Measurements from ENCODE around the gene DRD2.

Gene DRD2

GRCh38 chr11:113446112-113446511, 29.1 kb downstream of the DRD2 start:
- Histone ChIP-seq H3K79me2 (no peaks in the 10 kb centered on the region), H3K36me3 (ENCODE audit: control insufficient read depth, insufficient read depth, low read length) (no peaks in the 10 kb centered on the region), H3K4me1 (no peaks in the 10 kb centered on the region), H3K27ac (no peak overlapping the region), H3K9me3 (ENCODE audit: control insufficient read depth, low read length) (no peaks in the 10 kb centered on the region), H3K4me3 (ENCODE audit: low read depth, low read length) (no peak overlapping the region), H2AFZ (no peak overlapping the region), H3K9ac (no peak overlapping the region), H3K27me3 (ENCODE audit: control insufficient read depth, insufficient read depth, low read length) (no peaks in the 10 kb centered on the region), H3K4me2 (ENCODE audit: low read length) (no peak overlapping the region)
- TF ChIP-seq, protein P1, sequence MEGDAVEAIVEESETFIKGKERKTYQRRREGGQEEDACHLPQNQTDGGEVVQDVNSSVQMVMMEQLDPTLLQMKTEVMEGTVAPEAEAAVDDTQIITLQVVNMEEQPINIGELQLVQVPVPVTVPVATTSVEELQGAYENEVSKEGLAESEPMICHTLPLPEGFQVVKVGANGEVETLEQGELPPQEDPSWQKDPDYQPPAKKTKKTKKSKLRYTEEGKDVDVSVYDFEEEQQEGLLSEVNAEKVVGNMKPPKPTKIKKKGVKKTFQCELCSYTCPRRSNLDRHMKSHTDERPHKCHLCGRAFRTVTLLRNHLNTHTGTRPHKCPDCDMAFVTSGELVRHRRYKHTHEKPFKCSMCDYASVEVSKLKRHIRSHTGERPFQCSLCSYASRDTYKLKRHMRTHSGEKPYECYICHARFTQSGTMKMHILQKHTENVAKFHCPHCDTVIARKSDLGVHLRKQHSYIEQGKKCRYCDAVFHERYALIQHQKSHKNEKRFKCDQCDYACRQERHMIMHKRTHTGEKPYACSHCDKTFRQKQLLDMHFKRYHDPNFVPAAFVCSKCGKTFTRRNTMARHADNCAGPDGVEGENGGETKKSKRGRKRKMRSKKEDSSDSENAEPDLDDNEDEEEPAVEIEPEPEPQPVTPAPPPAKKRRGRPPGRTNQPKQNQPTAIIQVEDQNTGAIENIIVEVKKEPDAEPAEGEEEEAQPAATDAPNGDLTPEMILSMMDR (IDR thresholded peaks at IDR 0.05) = no peak

- Histone ChIP-seq H3K4me3 (ENCODE audit: low read depth, low read length) (no peak overlapping the region), H3K4me1 (no peaks in the 10 kb centered on the region), H3K36me3 (ENCODE audit: control insufficient read depth, insufficient read depth, low read length) (no peaks in the 10 kb centered on the region), H2AFZ (no peak overlapping the region), H3K4me2 (ENCODE audit: low read length) (no peak overlapping the region), H3K79me2 (no peaks in the 10 kb centered on the region), H3K9ac (no peak overlapping the region), H3K27me3 (ENCODE audit: control insufficient read depth, insufficient read depth, low read length) (no peaks in the 10 kb centered on the region), H3K9me3 (ENCODE audit: control insufficient read depth, low read length) (no peaks in the 10 kb centered on the region), H3K27ac (no peak overlapping the region)
- TF ChIP-seq, protein P1 (IDR thresholded peaks at IDR 0.05) = no peak
Observed at GRCh38 chr11:113444502-113445123, 30.6 kb downstream of the DRD2 start.

DNA sequence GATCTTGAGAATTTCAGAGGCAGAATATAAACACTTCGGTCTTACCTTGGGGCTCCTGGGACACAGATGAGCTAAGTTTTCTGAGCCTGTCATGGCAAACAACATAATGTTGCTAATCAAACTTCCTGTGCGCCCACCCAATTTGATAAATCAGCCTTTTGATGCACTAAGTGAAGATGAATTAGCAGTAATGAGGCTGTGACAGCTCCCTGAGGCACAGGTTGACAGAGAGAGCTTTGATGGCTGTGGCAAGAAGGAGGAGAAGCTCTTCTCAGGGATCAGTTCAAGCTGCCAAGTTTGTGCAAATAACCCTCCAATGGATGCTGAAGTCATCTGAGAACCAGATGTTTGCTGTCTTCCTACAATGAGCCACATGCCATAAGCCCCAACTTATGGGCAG, 34.4 kb downstream of the DRD2 start:
- no peak overlapping the region for H3K9ac ChIP-seq
- no peaks in the 10 kb centered on the region for H3K9me3 ChIP-seq (ENCODE audit: control insufficient read depth, low read length)
- no peaks in the 10 kb centered on the region for H3K36me3 ChIP-seq (ENCODE audit: control insufficient read depth, insufficient read depth, low read length)
- no peak overlapping the region for H3K4me2 ChIP-seq (ENCODE audit: low read length)
- TF ChIP-seq, protein P1 (IDR thresholded peaks at IDR 0.05) = no peak
- no peaks in the 10 kb centered on the region for H3K4me1 ChIP-seq
- no peak overlapping the region for H3K27ac ChIP-seq
- no peaks in the 10 kb centered on the region for H3K79me2 ChIP-seq
- H2AFZ ChIP-seq = no peak overlapping the region
- H3K27me3 ChIP-seq (ENCODE audit: control insufficient read depth, insufficient read depth, low read length) = no peaks in the 10 kb centered on the region
- H3K4me3 ChIP-seq (ENCODE audit: low read depth, low read length) = no peak overlapping the region

DNA sequence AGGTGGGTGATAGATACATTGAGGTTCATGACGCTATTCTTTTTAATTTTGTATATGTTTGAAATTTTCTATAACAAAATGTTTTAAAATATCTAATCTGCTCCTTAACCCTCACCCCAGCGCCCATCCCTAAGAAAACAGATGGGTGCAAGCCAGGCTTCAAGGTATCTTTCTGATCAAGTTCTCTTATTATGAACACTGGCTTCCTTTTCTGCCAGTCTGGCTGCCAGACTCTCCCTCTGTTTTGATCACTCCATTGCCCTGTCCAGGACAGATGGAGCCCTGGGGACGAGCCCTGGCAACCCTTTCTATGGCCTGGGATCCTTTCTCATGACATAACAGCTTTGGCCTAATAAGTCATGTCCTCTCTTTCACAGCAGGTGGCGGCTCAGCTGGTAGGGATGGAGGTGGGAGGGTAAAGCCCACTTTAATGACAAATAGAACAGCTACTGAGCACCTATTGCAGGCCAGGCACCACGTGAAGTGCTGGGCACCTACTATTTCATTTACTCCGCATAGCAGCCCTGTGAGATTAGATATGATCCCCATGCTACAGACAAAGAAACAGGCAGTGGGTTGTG, 38.4 kb downstream of the DRD2 start:
- Histone ChIP-seq H3K27me3 (ENCODE audit: control insufficient read depth, insufficient read depth, low read length) (no peaks in the 10 kb centered on the region), H3K36me3 (ENCODE audit: control insufficient read depth, insufficient read depth, low read length) (no peaks in the 10 kb centered on the region), H3K27ac (no peak overlapping the region), H3K79me2 (no peaks in the 10 kb centered on the region), H3K4me1 (no peaks in the 10 kb centered on the region), H3K9ac (no peak overlapping the region), H2AFZ (no peak overlapping the region), H3K9me3 (ENCODE audit: control insufficient read depth, low read length) (no peaks in the 10 kb centered on the region), H3K4me2 (ENCODE audit: low read length) (no peak overlapping the region), H3K4me3 (ENCODE audit: low read depth, low read length) (no peak overlapping the region)
- TF ChIP-seq, protein P1 (IDR thresholded peaks at IDR 0.05) = no peak
